HepG2 (cell line): ENCODE measurements around the gene GJD3. TPM values are rescaled to one million over a fixed set of nuclear protein-coding genes. Genes with fewer than 3 reads are reported as not detected.

Experiments used
- BORCS8-MEF2B ChIP-seq: sonication (generic); formaldehyde crosslinking; IDR thresholded peaks from 2 replicates; pipeline ENCODE4 v1.8.0; 2022; ENCODE audit warnings: mild to moderate bottlenecking, missing genetic modification reagents
- CEBPZ ChIP-seq: IDR thresholded peaks from 2 replicates; pipeline ENCODE4 v1.6.1; 2012; ENCODE audit warnings: low read length, improper control_type of control experiment
- HNRNPH1 ChIP-seq: fragments of 200-400 bp; formaldehyde crosslinking; optimal IDR thresholded peaks from 2 replicates; pipeline ENCODE3; 2017; ENCODE audit warnings: mild to moderate bottlenecking, low read depth, low read length
- RXRB ChIP-seq: IDR thresholded peaks from 2 replicates; pipeline ENCODE4 v1.6.1; 2016; ENCODE audit warnings: borderline replicate concordance, missing genetic modification reagents, missing compliant biosample characterization
- SP2 ChIP-seq: sonication (generic); formaldehyde crosslinking; IDR thresholded peaks from 2 replicates; pipeline ENCODE4 v1.5.1; 2020; ENCODE audit warnings: mild to moderate bottlenecking, missing genetic modification reagents
- ZBTB3 ChIP-seq: sonication (generic); formaldehyde crosslinking; IDR thresholded peaks from 2 replicates; pipeline ENCODE4 v1.4.0; 2020; ENCODE audit warnings: low read depth, mild to moderate bottlenecking, moderate library complexity, missing genetic modification reagents, borderline replicate concordance
- ZBTB40 ChIP-seq, 2 experiments: fragments of 450-650 bp in 1 of 2; sonication (generic) in 1 of 2; formaldehyde crosslinking in 1 of 2; IDR thresholded peaks; 2 replicates each; pipeline versions ENCODE4 v1.6.1 to v1.8.0; 2016 to 2022; ENCODE audit warnings: antibody characterized with exemption in 1 of 2, mild to moderate bottlenecking in 1 of 2, missing genetic modification reagents in 1 of 2
- ZFYVE20 ChIP-seq: sonication (generic); formaldehyde crosslinking; IDR thresholded peaks from 2 replicates; pipeline ENCODE4 v1.8.0; 2023; ENCODE audit warnings: low read depth, mild to moderate bottlenecking, moderate library complexity, missing genetic modification reagents, borderline replicate concordance
- ZNF674 ChIP-seq: sonication (generic); formaldehyde crosslinking; IDR thresholded peaks from 2 replicates; pipeline ENCODE4 v1.5.0; 2020; ENCODE audit warnings: low read depth, mild to moderate bottlenecking, missing genetic modification reagents
- ZNF678 ChIP-seq: sonication (generic); formaldehyde crosslinking; IDR thresholded peaks from 2 replicates; pipeline ENCODE4 v1.4.0; 2020; ENCODE audit warnings: mild to moderate bottlenecking, missing genetic modification reagents
- polyA plus RNA-seq, 8 experiments: library from polyadenylated mRNA; depleted of rRNA in 3 of 8; stranded (reverse) in 7 of 8; unstranded in 1 of 8; fragments of >200 nt; fragmentation: Illumina TruSeq in 4 of 8; extraction: Trizol in 4 of 8; gene quantifications; 2 replicates each; pipeline versions ENCODE4 v1.2.1 to v1.2.3, GENCODE V29; 2011 to 2016; ENCODE audit warnings: low read depth in 4 of 8, missing spikeins in 1 of 8, mixed read lengths in 1 of 8; ENCODE audit not compliant: insufficient read depth in 1 of 8
- total RNA-seq, 5 experiments: library from RNA; depleted of rRNA; stranded (reverse); fragments of >200 nt; fragmentation: Illumina TruSeq; extraction: Trizol; gene quantifications; 2 replicates each; pipeline ENCODE4 v1.2.3, GENCODE V29; 2016; ENCODE audit warnings: low read depth in 1 of 5
- TF ChIP-seq, protein P1 (sequence below): fragments of 450-650 bp; IDR thresholded peaks from 2 replicates; pipeline ENCODE4 v1.6.1; 2017
- TF ChIP-seq, protein P2 (sequence below): sonication (generic); formaldehyde crosslinking; IDR thresholded peaks from 2 replicates; pipeline ENCODE4 v1.4.0; 2020; ENCODE audit warnings: low read depth, mild to moderate bottlenecking, missing genetic modification reagents

The GJD3 gene
- total and polyA plus RNA-seq, 2 of the 13 experiments (the other 11 are each of a cell fraction or from before 2014, with no cell fraction given), result not detected

DNA sequence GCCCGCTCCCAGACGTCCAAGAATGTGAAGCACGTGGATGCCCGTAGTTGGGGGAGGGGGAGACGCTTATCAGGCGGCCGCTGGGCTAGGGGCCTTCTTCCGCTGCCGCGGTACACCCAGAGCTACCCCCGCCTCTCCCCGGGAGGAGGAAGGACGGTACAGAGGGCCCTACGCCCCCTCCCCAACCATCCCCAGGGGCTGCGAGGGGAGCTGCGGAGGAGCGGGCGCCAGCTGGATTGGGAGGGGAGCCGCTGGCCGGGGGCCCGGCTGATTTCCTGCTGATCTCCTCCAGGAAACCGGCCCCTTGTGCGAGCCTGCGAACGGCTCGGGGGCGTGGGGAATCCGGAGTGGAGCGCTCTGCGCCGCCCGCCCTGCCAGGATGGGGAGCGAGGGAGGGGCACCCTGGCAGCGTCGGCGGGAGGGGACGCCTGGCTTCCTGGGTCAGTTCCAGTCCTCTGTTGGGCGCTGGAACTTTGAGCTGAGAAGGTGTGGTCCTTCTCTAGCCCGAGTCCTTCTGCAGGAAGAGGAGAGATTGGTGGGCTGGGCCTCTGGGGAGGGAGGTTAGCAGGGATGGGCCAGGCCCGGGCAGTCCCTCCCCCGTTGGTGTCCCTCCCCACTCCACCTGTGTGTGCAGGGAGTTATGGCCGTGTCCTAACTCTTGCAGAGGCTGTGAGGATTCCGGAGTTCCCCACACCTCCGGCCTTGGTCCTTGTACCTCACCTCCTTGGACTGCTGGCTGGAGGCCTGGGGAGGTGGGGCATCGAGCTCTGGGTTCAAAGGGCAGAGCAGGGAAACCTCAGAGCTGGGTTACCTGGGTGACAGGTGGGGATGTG lies 19.2 kb downstream of the GJD3 start (continued):
- TF ChIP-seq BORCS8-MEF2B (CRISPR knock-in tag), result peak; percentile 7; the same call in 1 of the 2 replicates
- TF ChIP-seq, protein P1, sequence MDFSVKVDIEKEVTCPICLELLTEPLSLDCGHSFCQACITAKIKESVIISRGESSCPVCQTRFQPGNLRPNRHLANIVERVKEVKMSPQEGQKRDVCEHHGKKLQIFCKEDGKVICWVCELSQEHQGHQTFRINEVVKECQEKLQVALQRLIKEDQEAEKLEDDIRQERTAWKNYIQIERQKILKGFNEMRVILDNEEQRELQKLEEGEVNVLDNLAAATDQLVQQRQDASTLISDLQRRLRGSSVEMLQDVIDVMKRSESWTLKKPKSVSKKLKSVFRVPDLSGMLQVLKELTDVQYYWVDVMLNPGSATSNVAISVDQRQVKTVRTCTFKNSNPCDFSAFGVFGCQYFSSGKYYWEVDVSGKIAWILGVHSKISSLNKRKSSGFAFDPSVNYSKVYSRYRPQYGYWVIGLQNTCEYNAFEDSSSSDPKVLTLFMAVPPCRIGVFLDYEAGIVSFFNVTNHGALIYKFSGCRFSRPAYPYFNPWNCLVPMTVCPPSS, result no peak
- TF ChIP-seq ZFYVE20 (CRISPR knock-in tag), result no peak
- peak; percentile 31; the same call in 1 of the 2 replicates for TF ChIP-seq ZNF678 (CRISPR knock-in tag)
- TF ChIP-seq ZNF674, result 0 out of 2 replicates have a peak, but pooled peaks have one; percentile 84
- TF ChIP-seq SP2 (CRISPR knock-in tag), result peak; percentile 26; the same call in 1 of the 2 replicates
- TF ChIP-seq, protein P2, sequence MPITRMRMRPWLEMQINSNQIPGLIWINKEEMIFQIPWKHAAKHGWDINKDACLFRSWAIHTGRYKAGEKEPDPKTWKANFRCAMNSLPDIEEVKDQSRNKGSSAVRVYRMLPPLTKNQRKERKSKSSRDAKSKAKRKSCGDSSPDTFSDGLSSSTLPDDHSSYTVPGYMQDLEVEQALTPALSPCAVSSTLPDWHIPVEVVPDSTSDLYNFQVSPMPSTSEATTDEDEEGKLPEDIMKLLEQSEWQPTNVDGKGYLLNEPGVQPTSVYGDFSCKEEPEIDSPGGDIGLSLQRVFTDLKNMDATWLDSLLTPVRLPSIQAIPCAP (CRISPR knock-in tag), result no peak
- no peak; the same call in 1 of the 2 replicates for TF ChIP-seq ZBTB3 (CRISPR knock-in tag)
- peak; percentile 69 for TF ChIP-seq HNRNPH1
- TF ChIP-seq RXRB (CRISPR knock-in tag), result peak; percentile 63
- TF ChIP-seq CEBPZ, result no peak
- no peak for TF ChIP-seq ZBTB40 (IDR thresholded peaks at IDR 0.05)
- peak; percentile 62; the same call in 1 of the 2 replicates for TF ChIP-seq ZBTB40 (CRISPR knock-in tag; IDR thresholded peaks at IDR 0.05)
